B cell (primary cell): ENCODE data around the gene RNF44. TPM values are rescaled to one million over a fixed set of nuclear protein-coding genes. Genes with fewer than 3 reads are reported as not detected.

Experiments
- ATAC-seq: fragments of 200-7000 bp; cut with Tn5 transposase; one replicate; pipeline ENCODE4 v1.10.0; 2021; ENCODE audit warnings: low read depth, mild to moderate bottlenecking, moderate number of reproducible peaks, moderate library complexity
- CTCF ChIA-PET: fragments of 350-600 bp; sonication (Branson Sonifier 250); formaldehyde crosslinking; loops from one replicate; lab custom pipeline; 2021; ENCODE audit warnings: antibody characterized with exemption, inconsistent platforms; lab: Charles Lee
- POLR2A ChIA-PET: fragments of 350-600 bp; sonication (Branson Sonifier 250); formaldehyde crosslinking; loops from one replicate; lab custom pipeline; 2021; ENCODE audit warnings: antibody characterized with exemption; lab: Charles Lee
- DNase-seq: peaks from one replicate; pipeline ENCODE4 v3.0.0; 2013
- H2AFZ ChIP-seq: 2 replicates; pipeline ENCODE4 v1.6.1; 2012; ENCODE audit warnings: mild to moderate bottlenecking, low read depth, low read length; ENCODE audit not compliant: insufficient read depth, poor library complexity, severe bottlenecking
- H3K27ac ChIP-seq, 2 donors: 1 replicate in 1 of 2; 2 replicates in 1 of 2; pipeline ENCODE4 v1.5.1; 2012 to 2013; ENCODE audit warnings: low read length in 2 of 2, mild to moderate bottlenecking in 2 of 2, moderate library complexity in 1 of 2
- H3K27me3 ChIP-seq, 4 experiments: fragments of 200-600 bp in 1 of 4; sonication (generic) in 1 of 4; replicated peaks in 1 of 4; 1 replicate in 2 of 4; 2 replicates in 2 of 4; pipeline versions ENCODE4 v1.6.1 to v1.7.0; 2013 to 2016; ENCODE audit warnings: low read length in 3 of 4, mild to moderate bottlenecking in 2 of 4, mixed read lengths in 1 of 4, moderate library complexity in 1 of 4; ENCODE audit not compliant: insufficient read depth in 4 of 4, control insufficient read depth in 3 of 4; ENCODE audit errors: control extremely low read depth in 1 of 4
- H3K36me3 ChIP-seq, 2 experiments: replicated peaks in 1 of 2; 1 replicate in 1 of 2; 2 replicates in 1 of 2; pipeline versions ENCODE4 v1.6.1 to v1.7.1; 2013; ENCODE audit warnings: low read length in 1 of 2; ENCODE audit not compliant: insufficient read depth in 2 of 2, control insufficient read depth in 1 of 2; ENCODE audit errors: control extremely low read depth in 1 of 2, extremely low read depth in 1 of 2
- H3K4me1 ChIP-seq, 2 donors: fragments of 200-600 bp in 1 of 2; sonication (generic) in 1 of 2; 1 replicate in 1 of 2; 2 replicates in 1 of 2; pipeline versions ENCODE4 v1.5.1 to v1.6.1; 2013 to 2017; ENCODE audit warnings: low read length in 2 of 2; ENCODE audit not compliant: control insufficient read depth in 2 of 2, insufficient read depth in 2 of 2
- H3K4me2 ChIP-seq: replicated peaks from 2 replicates; pipeline ENCODE3; 2012; ENCODE audit warnings: mild to moderate bottlenecking, low read depth, low read length; ENCODE audit not compliant: poor library complexity, severe bottlenecking
- H3K4me3 ChIP-seq, 5 experiments: fragments of 200-600 bp in 1 of 5; sonication (generic) in 1 of 5; 1 replicate in 3 of 5; 2 replicates in 2 of 5; pipeline versions ENCODE4 v1.5.1 to v1.7.0; 2011 to 2016; ENCODE audit warnings: low read length in 4 of 5, mild to moderate bottlenecking in 4 of 5, low read depth in 2 of 5, control low read depth in 1 of 5, moderate library complexity in 1 of 5; ENCODE audit not compliant: insufficient read depth in 1 of 5; ENCODE audit errors: control extremely low read depth in 1 of 5, extremely low read depth in 1 of 5
- H3K79me2 ChIP-seq: fragments of 200-600 bp; sonication (generic); one replicate; pipeline ENCODE4 v1.6.0; 2016; ENCODE audit warnings: low read length; ENCODE audit not compliant: control insufficient read depth, insufficient read depth
- H3K9ac ChIP-seq: fragments of 200-600 bp; sonication (generic); 2 replicates; pipeline ENCODE4 v1.6.1; 2017; ENCODE audit warnings: mild to moderate bottlenecking, low read length, moderate library complexity
- H3K9me3 ChIP-seq, 3 donors: one replicate each; pipeline versions ENCODE4 v1.6.1 to v1.7.1; 2013; ENCODE audit warnings: low read length in 2 of 3; ENCODE audit not compliant: control insufficient read depth in 2 of 3, insufficient read depth in 1 of 3; ENCODE audit errors: control extremely low read depth in 1 of 3
- H4K20me1 ChIP-seq: 2 replicates; pipeline ENCODE4 v1.6.0; 2012; ENCODE audit warnings: mild to moderate bottlenecking, low read length; ENCODE audit not compliant: insufficient read depth, control insufficient read depth, poor library complexity, severe bottlenecking
- H3K27ac Mint-ChIP-seq: one replicate; pipeline ENCODE4 v1.8.0; 2021; ENCODE audit warnings: mixed read lengths
- H3K27me3 Mint-ChIP-seq: one replicate; pipeline ENCODE4 v1.8.0; 2021; ENCODE audit warnings: mixed read lengths
- H3K4me1 Mint-ChIP-seq: one replicate; pipeline ENCODE4 v1.8.0; 2021; ENCODE audit warnings: mixed read lengths
- H3K4me3 Mint-ChIP-seq: one replicate; pipeline ENCODE4 v1.8.0; 2021; ENCODE audit warnings: mixed read lengths
- H3K9me3 Mint-ChIP-seq: one replicate; pipeline ENCODE4 v1.8.0; 2022; ENCODE audit warnings: mixed read lengths; ENCODE audit not compliant: insufficient read depth
- CTCF ChIP-seq: fragments of 200-600 bp; IDR thresholded peaks from one replicate; pipeline ENCODE4 v1.8.0; 2022; ENCODE audit warnings: antibody characterized with exemption, mild to moderate bottlenecking
- EZH2 ChIP-seq: IDR thresholded peaks from 2 replicates; pipeline ENCODE4 v1.6.1; 2012; ENCODE audit warnings: borderline replicate concordance, low read depth, mild to moderate bottlenecking, moderate library complexity, low read length; ENCODE audit not compliant: insufficient read depth, poor library complexity, severe bottlenecking
- WGBS: methylation state at CpG from one replicate; pipeline ENCODE4 v1.1.5; 2013; ENCODE audit warnings: missing lambda C conversion rate; ENCODE audit not compliant: insufficient coverage; 5-methylcytosine and 5-hydroxymethylcytosine counted together
- intact Hi-C: fragments of 100-400 bp; cut with micrococcal nuclease; formaldehyde crosslinking; loops from one replicate; pipeline ENCODE4 v1.10.0; 2022
- polyA plus RNA-seq: library from polyadenylated mRNA; depleted of rRNA; stranded (reverse); fragments of >200 nt; gene quantifications from 2 replicates; pipeline ENCODE4 v1.2.3, GENCODE V29; 2012
- total RNA-seq, 2 donors: library from RNA; stranded (reverse); fragments of 120-200 nt in 1 of 2; gene quantifications; 1 replicate in 1 of 2; 2 replicates in 1 of 2; pipeline versions ENCODE4 v1.2.3 to v1.2.4, GENCODE V29; 2013 to 2022

RNF44 gene
- total and polyA plus RNA-seq, 2 donors (not counting 1 experiment from before 2014, with no cell fraction given): 220 to 262 TPM

- H3K36me3 ChIP-seq: no peaks in the 10 kb centered on the region
- ATAC-seq: no peak
- H3K79me2 ChIP-seq: peaks cover 22% of the 10 kb centered on the region
- Mint-ChIP-seq H3K4me1 (peaks cover 55% of the 10 kb centered on the region), H3K27me3 (no peaks in the 10 kb centered on the region), H3K9me3 (no peaks in the 10 kb centered on the region), H3K27ac (peak overlapping the region; percentile 98), H3K4me3 (peak overlapping the region; percentile 90)
- no peaks in the 10 kb centered on the region for H3K27me3 ChIP-seq
- peak overlapping the region in 4 of 5 experiments; percentile 65 to 79 (median 72) for H3K4me3 ChIP-seq
- H3K4me2 ChIP-seq: peak overlapping the region; percentile 81
- peaks cover 18% of the 10 kb centered on the region for H4K20me1 ChIP-seq
- POLR2A ChIA-PET: interaction anchor here (2.8 kb wide), 1 partner anchor 8 kb away, joined by 8 read pairs; no protein-coding TSS in a partner anchor
- H3K27ac ChIP-seq: peak overlapping the region; percentile 77 to 85
- 36% methylated on average over 10 of the region's 12 CpGs for WGBS
- CTCF ChIA-PET: interaction anchor here (1.0 kb wide), 1 partner anchor 124 kb away, joined by 5 read pairs; no protein-coding TSS in a partner anchor
- peak overlapping the region; percentile 71 for H2AFZ ChIP-seq
- H3K9me3 ChIP-seq: peaks cover 0 to 8% (median 0%) of the 10 kb centered on the region in 3 donors
- H3K9ac ChIP-seq: peak overlapping the region; percentile 66
- H3K4me1 ChIP-seq: peaks cover 36 to 43% of the 10 kb centered on the region in 2 donors
- TF ChIP-seq EZH2 (no peak), CTCF (no peak)
- DNase-seq: peak; percentile 77
- intact Hi-C loops: loop anchor here (1.0 to 5.0 kb wide), 5 partner anchors 91 to 886 kb away; partner anchors contain the start of genes CLTB, EIF4E1B, FAF2 and GRK6
These were observed 4.3 kb upstream of the RNF44 start for GRCh38 chr5:176541338-176542134.

GRCh38 chr5:176540956-176541337 lies 3.7 kb upstream of the RNF44 start:
- Histone ChIP-seq H3K27ac (peak overlapping the region; percentile 77 to 85), H3K36me3 (no peaks in the 10 kb centered on the region), H3K4me1 (peaks cover 36 to 43% of the 10 kb centered on the region in 2 donors), H2AFZ (peak overlapping the region; percentile 71), H3K27me3 (no peaks in the 10 kb centered on the region), H3K79me2 (peaks cover 27% of the 10 kb centered on the region), H3K9me3 (peaks cover 0 to 8% (median 0%) of the 10 kb centered on the region in 3 donors), H3K4me2 (peak overlapping the region; percentile 81), H3K9ac (peak overlapping the region; percentile 66), H4K20me1 (peaks cover 24% of the 10 kb centered on the region), H3K4me3 (peak overlapping the region in 2 of 5 experiments; percentile 65 to 79)
- TF ChIP-seq CTCF (no peak), EZH2 (no peak)
- Mint-ChIP-seq H3K4me3 (peak overlapping the region; percentile 90), H3K27ac (peak overlapping the region; percentile 98), H3K27me3 (no peaks in the 10 kb centered on the region), H3K9me3 (no peaks in the 10 kb centered on the region), H3K4me1 (peaks cover 52% of the 10 kb centered on the region)
- CTCF ChIA-PET: no interaction called here
- 74% methylated on average over 8 of the region's 8 CpGs for WGBS
- DNase-seq (no peak), ATAC-seq (no peak)
- POLR2A ChIA-PET: no interaction called here
- intact Hi-C loops: loop anchor here (5.0 kb wide), 2 partner anchors 91 to 886 kb away; partner anchors contain the start of genes EIF4E1B, GRK6 and SNCB
